ENCODE results near the gene TIGD6. TPM values are rescaled to one million over a fixed set of nuclear protein-coding genes. Genes with fewer than 3 reads are reported as not detected.

Gene TIGD6
- total and polyA plus RNA-seq, 9 of the 15 experiments (the other 6 are each of a cell fraction or from before 2014, with no cell fraction given), result 1.8 to 6.3 (median 3.9) TPM

GRCh38 chr5:150007050-150007449 is 6.6 kb upstream of the TIGD6 start (continued):
- TF ChIP-seq RNF219 (CRISPR knock-in tag; IDR thresholded peaks at IDR 0.05) (no peak), CREB5 (CRISPR knock-in tag; IDR thresholded peaks at IDR 0.05) (no peak), C11orf30 (IDR thresholded peaks at IDR 0.05; ENCODE audit: low read depth) (peak; percentile 60), POLR2G (IDR thresholded peaks at IDR 0.05; ENCODE audit: low read depth, low read length) (no peak), CREB1 (IDR thresholded peaks at IDR 0.05) (no peak), CREB1 (CRISPR knock-in tag; IDR thresholded peaks at IDR 0.05) (no peak), HMBOX1 (IDR thresholded peaks at IDR 0.05) (no peak), THRA (IDR thresholded peaks at IDR 0.05) (no peak), ZNF764 (CRISPR knock-in tag; IDR thresholded peaks at IDR 0.05; ENCODE audit: low read depth) (no peak), SMAD2 (IDR thresholded peaks at IDR 0.05; ENCODE audit: low read depth, low read length) (no peak), SREBF1 (IDR thresholded peaks at IDR 0.05; ENCODE audit: borderline replicate concordance, low read depth, low read length) (no peak), TAL1 (IDR thresholded peaks at IDR 0.05) (no peak), TSC22D4 (tag; IDR thresholded peaks at IDR 0.05) (no peak), ZSCAN29 (IDR thresholded peaks at IDR 0.05) (no peak)
